AG04450 (cell line): ENCODE results near the gene DYRK2. TPM values are rescaled to one million over a fixed set of nuclear protein-coding genes. Genes with fewer than 3 reads are reported as not detected.

ENCODE experiments used
- CTCF ChIA-PET: fragments of 300-600, 350-600 bp; formaldehyde crosslinking; extraction: SDS; loops from one replicate; lab custom pipeline; 2022; ENCODE audit warnings: antibody characterized with exemption, inconsistent platforms; lab: Charles Lee
- POLR2A ChIA-PET: fragments of 350-600 bp; formaldehyde crosslinking; extraction: SDS; loops from one replicate; lab custom pipeline; 2021; ENCODE audit warnings: antibody characterized with exemption, inconsistent platforms; lab: Yijun Ruan, JAX
- DNase-seq: peaks from one replicate; pipeline ENCODE4 v3.0.0-alpha.2; 2011; ENCODE audit warnings: low read depth, low spot score
- H3K27ac ChIP-seq: one replicate; pipeline ENCODE4 v1.5.1; 2012; ENCODE audit warnings: low read depth, low read length, control low read depth
- H3K27me3 ChIP-seq: one replicate; pipeline ENCODE4 v1.6.0; 2012; ENCODE audit warnings: low read length; ENCODE audit not compliant: control insufficient read depth, insufficient read depth
- H3K4me3 ChIP-seq: 2 replicates; pipeline ENCODE4 v1.5.1; 2011; ENCODE audit warnings: mild to moderate bottlenecking, low read depth, low read length, control low read depth
- H3K9me3 ChIP-seq: 2 replicates; pipeline ENCODE4 v1.5.1; 2012; ENCODE audit warnings: low read length; ENCODE audit not compliant: control insufficient read depth, insufficient read depth
- CTCF ChIP-seq: IDR thresholded peaks from 2 replicates; pipeline ENCODE4 v1.5.1; 2011; ENCODE audit warnings: low read depth, low read length, control low read depth, inconsistent platforms
- polyA plus RNA-seq: library from polyadenylated mRNA; depleted of rRNA; stranded (reverse); fragments of >200 nt; gene quantifications from 2 replicates; pipeline ENCODE4 v1.2.3, GENCODE V29; 2011

The DYRK2 gene
- polyA plus RNA-seq, 1 experiment = 15.3 TPM

GRCh38 chr12:67677166-67677565 lies 28.6 kb downstream of the DYRK2 start:
- POLR2A ChIA-PET = no interaction called here
- Histone ChIP-seq H3K9me3 (peaks cover 6% of the 10 kb centered on the region; the same call in 1 of the 2 replicates), H3K27ac (no peak overlapping the region), H3K27me3 (no peaks in the 10 kb centered on the region), H3K4me3 (no peak overlapping the region)
- DNase-seq = no peak
- CTCF ChIA-PET = interaction anchor here (1.1 kb wide), 1 partner anchor 321 kb away, joined by 3 read pairs; no protein-coding TSS in a partner anchor
- no peak for TF ChIP-seq CTCF

- CTCF ChIA-PET = interaction anchor here (1.2 to 1.6 kb wide), 2 partner anchors 126 to 262 kb away, joined by 3 to 5 read pairs; no protein-coding TSS in a partner anchor
- Histone ChIP-seq H3K27ac (peak overlapping the region; percentile 81), H3K9me3 (no peaks in the 10 kb centered on the region), H3K4me3 (no peak overlapping the region), H3K27me3 (no peaks in the 10 kb centered on the region)
- TF ChIP-seq CTCF = no peak
- POLR2A ChIA-PET = interaction anchor here (1.1 kb wide), 1 partner anchor 246 kb away, joined by 3 read pairs; no protein-coding TSS in a partner anchor
- DNase-seq = peak; percentile 89
These were observed 32.7 kb downstream of the DYRK2 start for GRCh38 chr12:67681105-67681778.

- H3K27me3 ChIP-seq = no peaks in the 10 kb centered on the region
- POLR2A ChIA-PET = no interaction called here
- DNase-seq = no peak
- no peaks in the 10 kb centered on the region for H3K9me3 ChIP-seq
- CTCF ChIA-PET = no interaction called here
- no peak overlapping the region for H3K27ac ChIP-seq
- TF ChIP-seq CTCF = no peak
- no peak overlapping the region for H3K4me3 ChIP-seq
These were observed 33.5 kb downstream of the DYRK2 start for GRCh38 chr12:67681941-67682620.

GRCh38 chr12:67689385-67689784 lies 40.8 kb downstream of the DYRK2 start:
- no peak overlapping the region for H3K27ac ChIP-seq
- no peak overlapping the region for H3K4me3 ChIP-seq
- DNase-seq = no peak
- H3K27me3 ChIP-seq = no peaks in the 10 kb centered on the region
- H3K9me3 ChIP-seq = no peaks in the 10 kb centered on the region
- TF ChIP-seq CTCF = no peak
- POLR2A ChIA-PET = no interaction called here
- CTCF ChIA-PET = no interaction called here

GRCh38 chr12:67690656-67691055 lies 42.1 kb downstream of the DYRK2 start:
- Histone ChIP-seq H3K27me3 (no peaks in the 10 kb centered on the region), H3K9me3 (no peaks in the 10 kb centered on the region), H3K4me3 (no peak overlapping the region), H3K27ac (no peak overlapping the region)
- no peak for DNase-seq
- POLR2A ChIA-PET = no interaction called here
- CTCF ChIA-PET = no interaction called here
- TF ChIP-seq CTCF = no peak
